WI38 (cell line): ENCODE results near the gene AP1G2.

ENCODE experiments used
- H3K4me3 ChIP-seq: 2 replicates; pipeline ENCODE4 v1.5.1; 2011; ENCODE audit warnings: low read depth, mild to moderate bottlenecking, control low read depth, low read length
- TF ChIP-seq, protein P1 (sequence below): IDR thresholded peaks from 2 replicates; pipeline ENCODE4 v1.5.1; 2012; ENCODE audit warnings: low read depth, mild to moderate bottlenecking, control low read depth, low read length

AP1G2 gene

GRCh38 chr14:23533652-23534435, 33.7 kb downstream of the AP1G2 start:
- no peak overlapping the region for H3K4me3 ChIP-seq
- TF ChIP-seq, protein P1, sequence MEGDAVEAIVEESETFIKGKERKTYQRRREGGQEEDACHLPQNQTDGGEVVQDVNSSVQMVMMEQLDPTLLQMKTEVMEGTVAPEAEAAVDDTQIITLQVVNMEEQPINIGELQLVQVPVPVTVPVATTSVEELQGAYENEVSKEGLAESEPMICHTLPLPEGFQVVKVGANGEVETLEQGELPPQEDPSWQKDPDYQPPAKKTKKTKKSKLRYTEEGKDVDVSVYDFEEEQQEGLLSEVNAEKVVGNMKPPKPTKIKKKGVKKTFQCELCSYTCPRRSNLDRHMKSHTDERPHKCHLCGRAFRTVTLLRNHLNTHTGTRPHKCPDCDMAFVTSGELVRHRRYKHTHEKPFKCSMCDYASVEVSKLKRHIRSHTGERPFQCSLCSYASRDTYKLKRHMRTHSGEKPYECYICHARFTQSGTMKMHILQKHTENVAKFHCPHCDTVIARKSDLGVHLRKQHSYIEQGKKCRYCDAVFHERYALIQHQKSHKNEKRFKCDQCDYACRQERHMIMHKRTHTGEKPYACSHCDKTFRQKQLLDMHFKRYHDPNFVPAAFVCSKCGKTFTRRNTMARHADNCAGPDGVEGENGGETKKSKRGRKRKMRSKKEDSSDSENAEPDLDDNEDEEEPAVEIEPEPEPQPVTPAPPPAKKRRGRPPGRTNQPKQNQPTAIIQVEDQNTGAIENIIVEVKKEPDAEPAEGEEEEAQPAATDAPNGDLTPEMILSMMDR, result no peak

DNA sequence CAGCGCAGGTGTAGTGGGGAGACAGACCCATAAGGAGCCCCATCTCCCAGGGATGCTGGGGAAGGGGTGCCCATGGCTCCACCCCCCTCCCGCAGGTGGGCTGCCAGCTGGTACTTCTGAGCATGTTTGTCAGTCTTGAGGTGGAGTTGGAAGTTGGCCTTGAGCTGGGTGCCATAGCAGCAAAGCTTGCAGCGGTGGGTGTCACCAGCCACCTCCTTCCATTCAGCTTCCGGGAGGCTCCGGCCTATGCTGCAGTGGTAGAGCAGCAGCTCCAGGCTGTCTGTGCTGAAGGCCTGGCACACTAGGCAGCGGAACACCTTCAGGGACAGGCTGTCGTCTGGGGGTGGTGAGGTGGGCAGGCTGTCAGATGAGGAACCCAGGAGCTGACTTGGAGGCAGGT, 34.9 kb downstream of the AP1G2 start:
- H3K4me3 ChIP-seq, result no peak overlapping the region
- TF ChIP-seq, protein P1, result no peak

DNA sequence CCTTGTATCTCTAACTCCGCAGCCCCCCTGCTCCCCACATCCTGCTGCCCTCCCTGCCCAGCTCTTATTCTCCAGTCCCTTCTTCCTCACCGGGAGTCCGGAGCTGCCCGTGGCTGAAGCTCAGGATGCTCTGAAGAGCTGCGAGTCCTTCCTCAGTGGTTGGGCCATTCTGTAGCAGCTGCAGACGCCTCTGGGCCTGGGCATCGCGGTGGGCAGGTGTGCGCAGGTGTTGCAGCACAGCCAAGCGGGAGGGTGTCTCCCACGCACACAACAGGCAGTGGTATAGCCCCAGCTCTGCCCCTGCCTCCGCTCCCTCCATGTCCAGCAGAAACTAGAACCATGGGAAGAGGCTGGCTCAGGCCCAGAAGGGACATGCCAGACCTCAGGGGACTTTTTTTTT, 36.2 kb downstream of the AP1G2 start:
- H3K4me3 ChIP-seq, result no peak overlapping the region
- TF ChIP-seq, protein P1, result no peak

- TF ChIP-seq, protein P1, result no peak
- H3K4me3 ChIP-seq, result no peak overlapping the region
These were observed 37.1 kb downstream of the AP1G2 start for GRCh38 chr14:23530375-23531055.

- TF ChIP-seq, protein P1, result no peak
These were observed 38.6 kb downstream of the AP1G2 start for GRCh38 chr14:23529016-23529415.

GRCh38 chr14:23528555-23528954, 39.0 kb downstream of the AP1G2 start:
- H3K4me3 ChIP-seq, result no peak overlapping the region
- TF ChIP-seq, protein P1, result no peak

More at GRCh38 chr14:23529016-23529415, 38.6 kb downstream of the AP1G2 start:
- H3K4me3 ChIP-seq, result no peak overlapping the region

DNA sequence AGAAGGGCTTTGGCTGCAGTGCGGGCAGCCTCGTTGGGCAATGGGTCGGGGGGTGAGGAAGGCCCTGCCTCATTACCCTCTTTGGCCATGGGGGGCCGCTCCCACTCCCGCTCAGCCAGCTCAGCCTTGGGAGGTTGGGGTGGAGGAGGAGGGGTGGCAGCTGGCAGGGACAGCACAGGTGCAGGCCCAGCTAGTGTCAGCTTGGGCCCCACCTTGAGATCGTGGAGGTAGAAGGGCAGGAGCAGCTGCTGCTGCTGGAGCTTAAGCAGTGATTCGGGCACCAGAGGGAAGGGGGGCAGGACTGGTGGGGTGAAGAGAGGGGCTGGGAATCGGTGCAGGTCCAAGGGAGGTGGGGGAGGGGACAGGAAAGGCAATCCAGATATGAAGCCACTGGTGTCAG, 42.0 kb downstream of the AP1G2 start:
- no peak overlapping the region for H3K4me3 ChIP-seq
- TF ChIP-seq, protein P1, result no peak
